PC-9 (cell line): ENCODE measurements around the gene INSL6. TPM values are rescaled to one million over a fixed set of nuclear protein-coding genes. Genes with fewer than 3 reads are reported as not detected.
"Not testable (repeated sequence)": the region's sequence is repeated elsewhere in the genome, so short reads cannot be mapped to it uniquely, and the experiment has no call there.

Source experiments
- BruUV-seq: library from RNA; stranded (reverse); fragments of 400-500 nt; replicated peaks from 2 replicates; lab custom pipeline; 2021; lab: Mats Ljungman, UMichigan
- CTCF ChIA-PET: fragments of 300-600 bp; sonication (Branson Sonifier 250); formaldehyde crosslinking; loops from one replicate; lab custom pipeline; 2022; ENCODE audit warnings: antibody characterized with exemption; lab: Charles Lee
- POLR2A ChIA-PET: fragments of 300-600 bp; sonication (Branson Sonifier 250); formaldehyde crosslinking; loops from one replicate; lab custom pipeline; 2022; ENCODE audit warnings: antibody characterized with exemption; ENCODE audit not compliant: unreplicated experiment; lab: Charles Lee
- DNase-seq, 2 experiments: peaks; one replicate each; pipeline versions ENCODE4 v3.0.0 to v3.0.0-alpha.2; 2015 to 2022; ENCODE audit warnings: mixed read lengths in 1 of 2
- H2AFZ ChIP-seq: fragments of 200-600 bp; sonication (generic); 2 replicates; pipeline ENCODE4 v1.8.1; 2017; ENCODE audit warnings: antibody characterized with exemption
- H3F3A ChIP-seq: fragments of 200-600 bp; sonication (generic); 2 replicates; pipeline ENCODE4 v1.8.1; 2017; ENCODE audit warnings: antibody characterized with exemption, mild to moderate bottlenecking, low read depth; ENCODE audit not compliant: insufficient read depth
- H3K27ac ChIP-seq: fragments of 200-600 bp; sonication (generic); 2 replicates; pipeline ENCODE4 v1.6.1; 2016; ENCODE audit warnings: mixed run types
- H3K27me3 ChIP-seq: fragments of 200-600 bp; sonication (generic); 2 replicates; pipeline ENCODE4 v1.6.1; 2016; ENCODE audit warnings: low read depth, mixed run types; ENCODE audit not compliant: insufficient read depth
- H3K36me3 ChIP-seq: fragments of 200-600 bp; sonication (generic); 2 replicates; pipeline ENCODE4 v1.6.1; 2016; ENCODE audit warnings: low read depth, mixed run types
- H3K4me1 ChIP-seq: fragments of 200-600 bp; sonication (generic); replicated peaks from 2 replicates; pipeline ENCODE4 v1.6.1; 2016; ENCODE audit warnings: mixed run types; ENCODE audit not compliant: insufficient read depth
- H3K4me2 ChIP-seq: fragments of 200-600 bp; sonication (generic); 2 replicates; pipeline ENCODE4 v1.6.1; 2017; ENCODE audit warnings: mixed run types
- H3K4me3 ChIP-seq: fragments of 200-600 bp; sonication (generic); 2 replicates; pipeline ENCODE4 v1.6.1; 2016; ENCODE audit warnings: mixed run types
- H3K79me2 ChIP-seq: fragments of 200-600 bp; sonication (generic); 2 replicates; pipeline ENCODE4 v1.6.1; 2017; ENCODE audit warnings: low read depth, mixed run types
- H3K9me2 ChIP-seq: fragments of 200-600 bp; sonication (generic); 2 replicates; pipeline ENCODE4 v1.8.1; 2017; ENCODE audit warnings: mild to moderate bottlenecking; ENCODE audit not compliant: insufficient read depth
- H3K9me3 ChIP-seq: fragments of 200-600 bp; sonication (generic); 2 replicates; pipeline ENCODE4 v1.8.1; 2016; ENCODE audit warnings: low read depth; ENCODE audit not compliant: insufficient read depth
- H4K20me1 ChIP-seq: fragments of 200-600 bp; sonication (generic); 2 replicates; pipeline ENCODE4 v1.8.1; 2017; ENCODE audit not compliant: insufficient read depth
- EZH2 ChIP-seq: fragments of 200-600 bp; sonication (generic); IDR thresholded peaks from 2 replicates; pipeline ENCODE4 v1.8.0; 2017; ENCODE audit warnings: antibody characterized with exemption, low read depth
- intact Hi-C: fragments of 100-400 bp; cut with micrococcal nuclease; formaldehyde crosslinking; loops from one replicate; pipeline ENCODE4 v1.10.0; 2022; ENCODE audit not compliant: unreplicated experiment
- total RNA-seq: library from RNA; stranded (reverse); gene quantifications from 2 replicates; pipeline ENCODE4 v1.2.3, GENCODE V29; 2021
- TF ChIP-seq, protein P1 (sequence below): fragments of 200-600 bp; sonication (generic); conservative IDR thresholded peaks from 2 replicates; pipeline ENCODE4 v1.6.1; 2017; ENCODE audit warnings: mixed run types, antibody characterized with exemption, mild to moderate bottlenecking, moderate library complexity

Gene INSL6
- total RNA-seq, 1 experiment from 2014 or later: not detected

DNA sequence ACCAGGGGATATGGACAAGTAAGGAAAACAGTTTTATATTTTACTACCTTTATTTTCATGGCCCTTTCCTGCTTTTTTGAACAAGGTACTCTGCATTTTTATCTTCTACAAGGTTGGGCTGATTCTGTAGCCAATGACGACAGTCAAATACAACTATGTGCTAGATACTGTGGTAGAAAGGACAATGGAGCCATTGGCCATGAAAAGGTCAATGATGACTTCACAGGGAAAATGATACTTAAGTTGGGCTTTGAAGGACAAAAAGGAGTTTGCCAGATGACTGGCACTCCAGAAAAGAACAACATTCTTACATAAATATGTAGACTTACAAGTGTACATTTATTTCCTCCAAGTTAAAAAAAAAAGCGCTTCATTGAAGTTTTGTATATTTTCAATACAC, 663 bp downstream of the INSL6 start:
- CTCF ChIA-PET: no interaction called here

GRCh38 chr9:5180631-5181030, 4.8 kb downstream of the INSL6 start:
- H3K27ac ChIP-seq, H3K27me3 ChIP-seq, H3K4me2 ChIP-seq, H3F3A ChIP-seq, H2AFZ ChIP-seq, H3K79me2 ChIP-seq, BruUV-seq, H3K9me3 ChIP-seq, intact Hi-C loops, H4K20me1 ChIP-seq, POLR2A ChIA-PET, H3K4me3 ChIP-seq, H3K4me1 ChIP-seq, H3K9me2 ChIP-seq, DNase-seq, H3K36me3 ChIP-seq, CTCF ChIA-PET: not testable (repeated sequence)

More for the DNA sequence above, 663 bp downstream of the INSL6 start:
- no peak for DNase-seq
- Histone ChIP-seq H3K4me1 (no peaks in the 10 kb centered on the region), H3K4me2 (no peak overlapping the region), H2AFZ (no peak overlapping the region), H3K9me3 (no peaks in the 10 kb centered on the region), H3K9me2 (no peaks in the 10 kb centered on the region), H3F3A (no peaks in the 10 kb centered on the region), H3K27me3 (no peaks in the 10 kb centered on the region), H3K36me3 (no peaks in the 10 kb centered on the region), H3K4me3 (no peak overlapping the region), H3K79me2 (no peaks in the 10 kb centered on the region), H4K20me1 (no peaks in the 10 kb centered on the region), H3K27ac (no peak overlapping the region)
- intact Hi-C loops: no loop called here
- POLR2A ChIA-PET: no interaction called here
- BruUV-seq: no TSS peak
- TF ChIP-seq, protein P1, sequence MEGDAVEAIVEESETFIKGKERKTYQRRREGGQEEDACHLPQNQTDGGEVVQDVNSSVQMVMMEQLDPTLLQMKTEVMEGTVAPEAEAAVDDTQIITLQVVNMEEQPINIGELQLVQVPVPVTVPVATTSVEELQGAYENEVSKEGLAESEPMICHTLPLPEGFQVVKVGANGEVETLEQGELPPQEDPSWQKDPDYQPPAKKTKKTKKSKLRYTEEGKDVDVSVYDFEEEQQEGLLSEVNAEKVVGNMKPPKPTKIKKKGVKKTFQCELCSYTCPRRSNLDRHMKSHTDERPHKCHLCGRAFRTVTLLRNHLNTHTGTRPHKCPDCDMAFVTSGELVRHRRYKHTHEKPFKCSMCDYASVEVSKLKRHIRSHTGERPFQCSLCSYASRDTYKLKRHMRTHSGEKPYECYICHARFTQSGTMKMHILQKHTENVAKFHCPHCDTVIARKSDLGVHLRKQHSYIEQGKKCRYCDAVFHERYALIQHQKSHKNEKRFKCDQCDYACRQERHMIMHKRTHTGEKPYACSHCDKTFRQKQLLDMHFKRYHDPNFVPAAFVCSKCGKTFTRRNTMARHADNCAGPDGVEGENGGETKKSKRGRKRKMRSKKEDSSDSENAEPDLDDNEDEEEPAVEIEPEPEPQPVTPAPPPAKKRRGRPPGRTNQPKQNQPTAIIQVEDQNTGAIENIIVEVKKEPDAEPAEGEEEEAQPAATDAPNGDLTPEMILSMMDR: no peak
- TF ChIP-seq EZH2: no peak

GRCh38 chr9:5178126-5178805, 7.2 kb downstream of the INSL6 start:
- H3K36me3 ChIP-seq: no peaks in the 10 kb centered on the region
- intact Hi-C loops: no loop called here
- H3K9me2 ChIP-seq: no peaks in the 10 kb centered on the region
- H3F3A ChIP-seq: no peaks in the 10 kb centered on the region
- no peaks in the 10 kb centered on the region for H3K27me3 ChIP-seq
- ChIA-PET POLR2A (interaction anchor here (0.6 kb wide), 1 partner anchor 478 kb away, joined by 3 read pairs; no protein-coding TSS in a partner anchor), CTCF (no interaction called here)
- no peak overlapping the region for H3K4me2 ChIP-seq
- no peak overlapping the region for H2AFZ ChIP-seq
- H3K27ac ChIP-seq: no peak overlapping the region
- H3K79me2 ChIP-seq: no peaks in the 10 kb centered on the region
- no peaks in the 10 kb centered on the region for H3K4me1 ChIP-seq
- no peak overlapping the region for H3K4me3 ChIP-seq
- TF ChIP-seq, protein P1: no peak
- no peak for TF ChIP-seq EZH2
- DNase-seq: no peak
- BruUV-seq: no TSS peak
- H3K9me3 ChIP-seq: no peaks in the 10 kb centered on the region
- no peaks in the 10 kb centered on the region for H4K20me1 ChIP-seq

GRCh38 chr9:5146241-5146640, 39.2 kb downstream of the INSL6 start:
- POLR2A ChIA-PET: no interaction called here
- intact Hi-C loops: no loop called here
- DNase-seq: no peak
- BruUV-seq: no TSS peak
- CTCF ChIA-PET: no interaction called here
- Histone ChIP-seq H3K4me2 (no peak overlapping the region), H3K36me3 (no peaks in the 10 kb centered on the region), H3K27me3 (no peaks in the 10 kb centered on the region), H3K27ac (no peak overlapping the region), H3K4me1 (no peaks in the 10 kb centered on the region), H4K20me1 (no peaks in the 10 kb centered on the region), H3F3A (no peaks in the 10 kb centered on the region), H3K9me2 (no peaks in the 10 kb centered on the region), H3K79me2 (no peaks in the 10 kb centered on the region), H3K9me3 (no peaks in the 10 kb centered on the region), H3K4me3 (no peak overlapping the region), H2AFZ (no peak overlapping the region)
- TF ChIP-seq, protein P1: no peak
- TF ChIP-seq EZH2: no peak
